ENCODE measurements around the gene ZNF366. TPM values are rescaled to one million over a fixed set of nuclear protein-coding genes. Genes with fewer than 3 reads are reported as not detected.

ZNF366 gene
- total RNA-seq, result under 1 TPM; 0.45 to 0.47 TPM

GRCh38 chr5:72507231-72507906 lies at the start of gene ZNF366:
ZNF366 (minus strand) TSS chr5:72507410; CDS start chr5:72461496, 45,914 bp downstream.
- Histone ChIP-seq H3K4me3 (no peak within 1 kb of the TSS), H3K27me3 (no peaks in the 10 kb centered on the region), H3K9ac (ENCODE audit: low read depth in 2 of 2, low read length in 2 of 2) (no peak within 1 kb of the TSS), H3K4me1 (no peaks in the 10 kb centered on the region), H3K36me3 (no peaks in the 10 kb centered on the region), H3K9me3 (no peaks in the 10 kb centered on the region), H3K27ac (no peak within 1 kb of the TSS)
- no peak for DNase-seq
- intact Hi-C loops (cut with DNase I), result no loop called here
- no peak for TF ChIP-seq CTCF (IDR thresholded peaks at IDR 0.05)

- Histone ChIP-seq H3K27me3 (no peaks in the 10 kb centered on the region), H3K9me3 (no peaks in the 10 kb centered on the region), H3K9ac (ENCODE audit: low read depth in 2 of 2, low read length in 2 of 2) (peak overlapping the region; percentile 52 to 60), H3K4me1 (no peaks in the 10 kb centered on the region), H3K27ac (no peak overlapping the region), H3K4me3 (peak overlapping the region; percentile 42), H3K36me3 (no peaks in the 10 kb centered on the region)
- no peak for TF ChIP-seq CTCF (IDR thresholded peaks at IDR 0.05)
- peak; percentile 45 for DNase-seq
- intact Hi-C loops (cut with DNase I), result no loop called here
Measured at GRCh38 chr5:72556351-72557166, 49.3 kb upstream of the ZNF366 start.

GRCh38 chr5:72555871-72556270 lies 48.7 kb upstream of the ZNF366 start:
- no peaks in the 10 kb centered on the region for H3K9me3 ChIP-seq
- no peaks in the 10 kb centered on the region for H3K4me1 ChIP-seq
- H3K27me3 ChIP-seq, result no peaks in the 10 kb centered on the region
- intact Hi-C loops (cut with DNase I), result no loop called here
- H3K4me3 ChIP-seq, result peak overlapping the region; percentile 42
- TF ChIP-seq CTCF (IDR thresholded peaks at IDR 0.05), result no peak
- peak overlapping the region in 1 of 2 donors; percentile 20 for H3K9ac ChIP-seq (ENCODE audit: low read depth in 2 of 2, low read length in 2 of 2)
- H3K27ac ChIP-seq, result no peak overlapping the region
- DNase-seq, result no peak
- no peaks in the 10 kb centered on the region for H3K36me3 ChIP-seq

- no peak overlapping the region for H3K4me3 ChIP-seq
- no peaks in the 10 kb centered on the region for H3K36me3 ChIP-seq
- H3K9ac ChIP-seq (ENCODE audit: low read depth in 2 of 2, low read length in 2 of 2), result no peak overlapping the region
- no peaks in the 10 kb centered on the region for H3K4me1 ChIP-seq
- no peaks in the 10 kb centered on the region for H3K27me3 ChIP-seq
- TF ChIP-seq CTCF (IDR thresholded peaks at IDR 0.05), result no peak
- intact Hi-C loops (cut with DNase I), result no loop called here
- no peaks in the 10 kb centered on the region for H3K9me3 ChIP-seq
- H3K27ac ChIP-seq, result no peak overlapping the region
- no peak for DNase-seq
Measured at GRCh38 chr5:72554897-72555296, 47.7 kb upstream of the ZNF366 start.

GRCh38 chr5:72552041-72552557 lies 44.9 kb upstream of the ZNF366 start:
- Histone ChIP-seq H3K9me3 (no peaks in the 10 kb centered on the region), H3K27ac (no peak overlapping the region), H3K27me3 (no peaks in the 10 kb centered on the region), H3K4me3 (no peak overlapping the region), H3K36me3 (no peaks in the 10 kb centered on the region), H3K9ac (ENCODE audit: low read depth in 2 of 2, low read length in 2 of 2) (no peak overlapping the region), H3K4me1 (no peaks in the 10 kb centered on the region)
- intact Hi-C loops (cut with DNase I), result no loop called here
- TF ChIP-seq CTCF (IDR thresholded peaks at IDR 0.05), result no peak
- no peak for DNase-seq
